ENCODE results near the gene C9orf153. TPM values are rescaled to one million over a fixed set of nuclear protein-coding genes. Genes with fewer than 3 reads are reported as not detected.
"Not testable (repeated sequence)": the region's sequence is repeated elsewhere in the genome, so short reads cannot be mapped to it uniquely, and the experiment has no call there.

Gene C9orf153
- total RNA-seq, result 1 to 10 TPM in 1 of 2 donors, under 1 TPM in 1; 0.99 to 1.2 TPM
- under 1 TPM; 0.30 to 0.51 TPM for polyA plus RNA-seq (ENCODE audit: insufficient read length in 2 of 2)
- long read RNA-seq, donor 1, result 0 reads
- long read RNA-seq, donor 2, result 0 reads
- long read RNA-seq, donor 3, result 0 reads
- long read RNA-seq, donor 4, result 0 reads

- Histone ChIP-seq H3K27me3 (ENCODE audit: control insufficient read depth, insufficient read depth, low read length) (no peaks in the 10 kb centered on the region), H3K36me3 (ENCODE audit: control insufficient read depth, insufficient read depth, low read length) (no peaks in the 10 kb centered on the region), H3K4me1 (ENCODE audit: control insufficient read depth, insufficient read depth, low read length) (peaks cover 4% of the 10 kb centered on the region), H3K4me3 (ENCODE audit: low read depth, low read length) (no peak within 1 kb of the TSS), H3K27ac (ENCODE audit: low read depth, low read length) (no peak within 1 kb of the TSS), H3K9me3 (ENCODE audit: control insufficient read depth, insufficient read depth, low read length) (no peaks in the 10 kb centered on the region)
- 76% methylated on average over 4 of the region's 8 CpGs for WGBS (ENCODE audit: insufficient coverage)
- no peak for DNase-seq (ENCODE audit: low read depth in 4 of 6, low spot score in 6 of 6)
These were observed at the start of gene C9orf153 for GRCh38 chr9:86259557-86259956. Gene C9orf153 (minus strand): TSS chr9:86259657. CDS start chr9:86229603, 30,054 bp downstream.

- Histone ChIP-seq H3K4me3 (ENCODE audit: low read depth, low read length) (no peak overlapping the region), H3K4me1 (ENCODE audit: control insufficient read depth, insufficient read depth, low read length) (no peaks in the 10 kb centered on the region), H3K36me3 (ENCODE audit: control insufficient read depth, insufficient read depth, low read length) (peaks cover 24% of the 10 kb centered on the region), H3K27me3 (ENCODE audit: control insufficient read depth, insufficient read depth, low read length) (no peaks in the 10 kb centered on the region), H3K27ac (ENCODE audit: low read depth, low read length) (no peak overlapping the region), H3K9me3 (ENCODE audit: control insufficient read depth, insufficient read depth, low read length) (no peaks in the 10 kb centered on the region)
- no CpG with 5 or more reads among the region's 1 CpG for WGBS (ENCODE audit: insufficient coverage)
- DNase-seq (ENCODE audit: low read depth in 4 of 6, low spot score in 6 of 6), result no peak
These were observed 49.2 kb upstream of the C9orf153 start for GRCh38 chr9:86308687-86309086.

DNA sequence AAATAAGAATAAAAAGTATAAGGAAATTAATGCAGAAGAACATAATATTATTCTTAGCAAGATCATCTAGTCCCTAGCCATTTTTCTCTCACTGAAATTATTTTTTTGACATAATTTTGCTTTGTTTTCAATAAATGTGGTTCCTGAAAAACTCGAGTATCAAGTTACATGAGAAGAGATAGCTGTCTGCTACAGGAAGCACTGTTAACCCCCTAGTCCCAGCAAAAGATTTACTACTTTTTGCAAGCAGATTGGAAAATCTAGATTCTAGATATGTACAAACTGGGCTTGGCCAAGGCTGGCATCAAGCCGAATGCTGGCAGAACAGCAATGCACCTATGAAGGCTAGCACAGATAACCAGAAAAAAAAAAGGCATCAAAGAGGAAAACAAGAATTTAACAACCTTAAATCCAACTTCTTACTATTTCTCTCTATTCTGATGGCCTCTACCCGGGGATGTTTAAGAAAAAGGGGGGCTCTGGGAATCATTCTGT lies 44.8 kb upstream of the C9orf153 start:
- WGBS (ENCODE audit: insufficient coverage), result 100% methylated on average over 1 of the region's 3 CpGs
- Histone ChIP-seq H3K9me3 (ENCODE audit: control insufficient read depth, insufficient read depth, low read length) (no peaks in the 10 kb centered on the region), H3K4me3 (ENCODE audit: low read depth, low read length) (no peak overlapping the region), H3K4me1 (ENCODE audit: control insufficient read depth, insufficient read depth, low read length) (no peaks in the 10 kb centered on the region), H3K36me3 (ENCODE audit: control insufficient read depth, insufficient read depth, low read length) (peaks cover 17% of the 10 kb centered on the region), H3K27me3 (ENCODE audit: control insufficient read depth, insufficient read depth, low read length) (no peaks in the 10 kb centered on the region), H3K27ac (ENCODE audit: low read depth, low read length) (no peak overlapping the region)
- no peak for DNase-seq (ENCODE audit: low read depth in 4 of 6, low spot score in 6 of 6)

DNA sequence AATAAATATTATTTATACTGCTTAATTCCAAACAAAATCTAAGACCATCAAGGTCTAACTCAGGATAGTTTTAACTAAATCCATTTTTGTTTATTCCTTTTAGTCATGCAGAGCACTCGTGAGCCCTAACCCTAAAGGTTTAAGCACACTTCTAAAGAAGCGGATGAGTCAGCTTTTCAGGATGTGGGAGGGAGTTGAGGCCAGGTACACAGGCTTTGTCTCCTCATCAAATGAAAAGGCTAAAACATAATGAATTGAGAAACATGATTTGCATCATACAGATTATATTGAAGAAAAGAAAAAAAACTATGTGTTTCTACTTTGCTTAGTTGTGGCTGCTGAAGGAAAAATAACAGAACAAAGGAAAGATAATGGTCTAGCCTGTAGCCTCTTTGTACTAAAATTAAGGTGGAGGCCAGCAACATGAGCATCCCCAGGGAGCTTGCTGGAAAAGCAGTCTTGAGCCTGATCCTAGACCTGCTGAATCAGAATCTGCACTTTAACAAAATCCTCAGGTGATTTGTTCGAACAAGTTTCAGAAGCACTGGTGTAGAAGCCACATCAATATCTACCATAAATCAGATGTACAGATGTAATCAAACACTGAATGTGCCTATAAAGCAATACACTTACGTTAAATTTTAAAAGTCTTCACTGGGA lies 44.0 kb upstream of the C9orf153 start:
- Histone ChIP-seq H3K4me1 (ENCODE audit: control insufficient read depth, insufficient read depth, low read length) (no peaks in the 10 kb centered on the region), H3K36me3 (ENCODE audit: control insufficient read depth, insufficient read depth, low read length) (peaks cover 22% of the 10 kb centered on the region), H3K27me3 (ENCODE audit: control insufficient read depth, insufficient read depth, low read length) (no peaks in the 10 kb centered on the region)

DNA sequence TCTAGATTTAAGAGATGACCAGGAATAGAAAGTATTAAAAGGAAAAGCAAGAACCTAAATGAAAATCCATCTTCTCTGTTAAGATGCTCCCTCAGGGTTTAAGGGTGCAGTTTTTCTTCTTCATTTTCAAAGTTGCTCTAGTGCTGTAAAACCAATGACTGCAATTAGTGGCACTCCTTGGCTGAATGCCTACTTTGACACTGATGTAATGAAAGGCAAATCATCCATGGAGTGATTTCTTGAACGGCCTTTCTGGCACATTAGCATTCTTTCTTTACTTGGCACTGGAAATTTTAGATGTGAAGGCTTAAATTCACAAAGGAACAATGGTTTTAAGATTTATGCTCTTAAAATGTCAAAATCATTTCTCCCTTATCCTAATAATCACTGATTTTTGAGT lies 42.2 kb upstream of the C9orf153 start:
- Histone ChIP-seq H3K27ac (ENCODE audit: low read depth, low read length) (no peak overlapping the region), H3K9me3 (ENCODE audit: control insufficient read depth, insufficient read depth, low read length) (no peaks in the 10 kb centered on the region), H3K4me3 (ENCODE audit: low read depth, low read length) (no peak overlapping the region), H3K4me1 (ENCODE audit: control insufficient read depth, insufficient read depth, low read length) (no peaks in the 10 kb centered on the region), H3K27me3 (ENCODE audit: control insufficient read depth, insufficient read depth, low read length) (no peaks in the 10 kb centered on the region), H3K36me3 (ENCODE audit: control insufficient read depth, insufficient read depth, low read length) (peaks cover 19% of the 10 kb centered on the region)
- peak in 2 of 6 donors; percentile 57 to 71 for DNase-seq (ENCODE audit: low read depth in 4 of 6, low spot score in 6 of 6)
- no CpG with 5 or more reads among the region's 1 CpG for WGBS (ENCODE audit: insufficient coverage)

More for the DNA sequence above, 44.0 kb upstream of the C9orf153 start:
- no peak overlapping the region for H3K27ac ChIP-seq (ENCODE audit: low read depth, low read length)
- DNase-seq (ENCODE audit: low read depth in 4 of 6, low spot score in 6 of 6), result no peak
- WGBS (ENCODE audit: insufficient coverage), result no CpG with 5 or more reads among the region's 4 CpGs
- no peaks in the 10 kb centered on the region for H3K9me3 ChIP-seq (ENCODE audit: control insufficient read depth, insufficient read depth, low read length)
- H3K4me3 ChIP-seq (ENCODE audit: low read depth, low read length), result no peak overlapping the region

- peaks cover 16% of the 10 kb centered on the region for H3K36me3 ChIP-seq (ENCODE audit: control insufficient read depth, insufficient read depth, low read length)
- H3K4me1 ChIP-seq (ENCODE audit: control insufficient read depth, insufficient read depth, low read length), result no peaks in the 10 kb centered on the region
- 100% methylated on average over 2 of the region's 2 CpGs for WGBS (ENCODE audit: insufficient coverage)
- no peak overlapping the region for H3K4me3 ChIP-seq (ENCODE audit: low read depth, low read length)
- H3K27ac ChIP-seq (ENCODE audit: low read depth, low read length), result no peak overlapping the region
- no peaks in the 10 kb centered on the region for H3K9me3 ChIP-seq (ENCODE audit: control insufficient read depth, insufficient read depth, low read length)
- DNase-seq (ENCODE audit: low read depth in 4 of 6, low spot score in 6 of 6), result no peak
- H3K27me3 ChIP-seq (ENCODE audit: control insufficient read depth, insufficient read depth, low read length), result no peaks in the 10 kb centered on the region
These were observed 41.2 kb upstream of the C9orf153 start for GRCh38 chr9:86300701-86301100.

GRCh38 chr9:86298873-86299272 lies 39.4 kb upstream of the C9orf153 start:
- no peak for DNase-seq (ENCODE audit: low read depth in 4 of 6, low spot score in 6 of 6)
- Histone ChIP-seq H3K27me3 (ENCODE audit: control insufficient read depth, insufficient read depth, low read length) (no peaks in the 10 kb centered on the region), H3K27ac (ENCODE audit: low read depth, low read length) (no peak overlapping the region), H3K4me1 (ENCODE audit: control insufficient read depth, insufficient read depth, low read length) (no peaks in the 10 kb centered on the region), H3K9me3 (ENCODE audit: control insufficient read depth, insufficient read depth, low read length) (no peaks in the 10 kb centered on the region), H3K36me3 (ENCODE audit: control insufficient read depth, insufficient read depth, low read length) (peaks cover 16% of the 10 kb centered on the region), H3K4me3 (ENCODE audit: low read depth, low read length) (no peak overlapping the region)
- WGBS (ENCODE audit: insufficient coverage), result 92% methylated on average over 10 of the region's 11 CpGs

DNA sequence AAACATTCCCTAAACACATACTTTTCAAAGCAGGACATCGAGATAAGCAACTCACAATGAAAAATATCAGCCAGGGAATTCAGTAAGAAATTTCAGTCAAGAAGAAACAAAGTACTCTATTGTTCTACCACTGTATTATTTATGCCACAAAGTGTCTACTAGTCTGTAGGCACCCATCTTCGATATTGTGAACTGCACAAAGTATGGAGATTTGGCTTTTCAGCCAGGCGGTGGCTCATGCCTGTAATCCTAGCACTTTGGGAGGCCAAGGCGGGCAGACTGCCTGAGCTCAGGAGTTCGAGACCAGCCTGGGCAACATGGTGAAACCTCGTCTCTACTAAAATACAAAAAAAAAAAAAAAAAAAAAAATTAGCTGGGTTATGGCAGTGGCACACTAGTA lies 30.9 kb upstream of the C9orf153 start:
- H3K27ac ChIP-seq (ENCODE audit: low read depth, low read length); H3K4me3 ChIP-seq (ENCODE audit: low read depth, low read length); H3K9me3 ChIP-seq (ENCODE audit: control insufficient read depth, insufficient read depth, low read length); H3K4me1 ChIP-seq (ENCODE audit: control insufficient read depth, insufficient read depth, low read length); H3K36me3 ChIP-seq (ENCODE audit: control insufficient read depth, insufficient read depth, low read length); DNase-seq (ENCODE audit: low read depth in 4 of 6, low spot score in 6 of 6); H3K27me3 ChIP-seq (ENCODE audit: control insufficient read depth, insufficient read depth, low read length): not testable (repeated sequence)
- WGBS (ENCODE audit: insufficient coverage), result 83% methylated on average over 1 of the region's 6 CpGs

DNA sequence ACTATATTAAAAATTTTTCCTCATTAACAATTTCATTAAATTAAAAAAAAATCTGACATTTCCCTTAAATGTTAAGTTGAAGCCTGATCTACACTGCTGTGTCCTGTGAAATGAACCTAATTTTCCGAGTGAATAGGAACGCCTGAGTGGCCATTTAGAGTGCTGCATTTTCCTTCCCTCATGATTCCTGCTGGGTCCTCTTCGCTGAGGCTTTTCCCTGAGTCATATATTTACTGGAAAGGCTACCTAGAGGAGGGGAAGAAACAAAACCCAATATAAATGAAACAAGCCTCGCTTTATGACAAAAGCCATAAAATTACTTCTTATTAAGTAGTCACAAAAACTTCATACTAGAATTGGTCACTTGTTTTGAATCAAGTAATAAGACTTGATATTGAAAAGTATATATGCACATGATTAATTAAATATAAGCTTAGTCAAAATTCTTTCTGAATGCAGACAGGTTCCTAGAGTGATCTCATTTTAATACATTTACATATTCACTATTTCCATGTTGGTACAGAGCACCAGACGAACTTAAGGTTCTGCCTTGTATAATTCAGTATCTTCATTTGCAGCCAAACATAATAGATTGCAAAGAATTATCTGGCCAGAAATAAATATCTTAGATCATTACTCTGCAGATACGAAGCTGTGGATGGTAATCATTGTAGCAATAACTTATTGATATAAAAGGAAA lies 29.2 kb upstream of the C9orf153 start:
- Histone ChIP-seq H3K4me3 (ENCODE audit: low read depth, low read length) (no peak overlapping the region), H3K27ac (ENCODE audit: low read depth, low read length) (no peak overlapping the region), H3K4me1 (ENCODE audit: control insufficient read depth, insufficient read depth, low read length) (no peaks in the 10 kb centered on the region), H3K36me3 (ENCODE audit: control insufficient read depth, insufficient read depth, low read length) (peaks cover 4% of the 10 kb centered on the region), H3K9me3 (ENCODE audit: control insufficient read depth, insufficient read depth, low read length) (no peaks in the 10 kb centered on the region), H3K27me3 (ENCODE audit: control insufficient read depth, insufficient read depth, low read length) (no peaks in the 10 kb centered on the region)
- peak in 1 of 6 donors; percentile 61 for DNase-seq (ENCODE audit: low read depth in 4 of 6, low spot score in 6 of 6)
- WGBS (ENCODE audit: insufficient coverage), result 71% methylated on average over 2 of the region's 6 CpGs

Measured in spinal cord (tissue), 10 donors.